Smooth muscle cell (in vitro differentiated cells): ENCODE measurements around the gene COX7B2. TPM values are rescaled to one million over a fixed set of nuclear protein-coding genes. Genes with fewer than 3 reads are reported as not detected.

Experiments
- DNase-seq: peaks from one replicate; lab custom pipeline; 2025; ENCODE audit not compliant: unreplicated experiment; lab: John Stamatoyannopoulos, UW
- H2AFZ ChIP-seq: fragments of 200-600 bp; sonication (generic); 2 replicates; pipeline ENCODE4 v1.6.0; 2016; ENCODE audit warnings: antibody characterized with exemption, low read depth, mild to moderate bottlenecking
- H3F3A ChIP-seq: fragments of 200-600 bp; sonication (generic); 2 replicates; pipeline ENCODE4 v1.6.0; 2017; ENCODE audit warnings: antibody characterized with exemption, low read depth
- H3K27ac ChIP-seq: fragments of 200-600 bp; sonication (generic); 2 replicates; pipeline ENCODE4 v1.5.1; 2016; ENCODE audit warnings: low read depth, mild to moderate bottlenecking
- H3K27me3 ChIP-seq: fragments of 200-600 bp; sonication (generic); 2 replicates; pipeline ENCODE4 v1.6.1; 2016; ENCODE audit warnings: low read depth, mild to moderate bottlenecking
- H3K36me3 ChIP-seq: fragments of 200-600 bp; sonication (generic); 2 replicates; pipeline ENCODE4 v1.5.1; 2016; ENCODE audit warnings: low read depth
- H3K4me1 ChIP-seq: fragments of 200-600 bp; sonication (generic); 2 replicates; pipeline ENCODE4 v1.5.1; 2016; ENCODE audit warnings: low read depth
- H3K4me2 ChIP-seq: fragments of 200-600 bp; sonication (generic); 2 replicates; pipeline ENCODE4 v1.6.0; 2016; ENCODE audit warnings: mild to moderate bottlenecking
- H3K4me3 ChIP-seq: fragments of 200-600 bp; sonication (generic); 2 replicates; pipeline ENCODE4 v1.5.1; 2016; ENCODE audit warnings: mild to moderate bottlenecking
- H3K79me2 ChIP-seq: fragments of 200-600 bp; sonication (generic); 2 replicates; pipeline ENCODE4 v1.6.0; 2016; ENCODE audit warnings: low read depth, mild to moderate bottlenecking
- H3K9ac ChIP-seq: fragments of 200-600 bp; sonication (generic); 2 replicates; pipeline ENCODE4 v1.6.0; 2016; ENCODE audit warnings: low read depth
- H3K9me3 ChIP-seq: fragments of 200-600 bp; sonication (generic); replicated peaks from 2 replicates; pipeline ENCODE4 v1.5.1; 2016; ENCODE audit warnings: low read depth
- H4K20me1 ChIP-seq: fragments of 200-600 bp; sonication (generic); 2 replicates; pipeline ENCODE4 v1.6.0; 2016; ENCODE audit warnings: low read depth
- WGBS: methylation state at CpG from one replicate; pipeline ENCODE4 v1.1.7; 2016; ENCODE audit warnings: low lambda C conversion rate; 5-methylcytosine and 5-hydroxymethylcytosine counted together
- polyA plus RNA-seq: library from polyadenylated mRNA; unstranded; fragments of >200 nt; fragmentation: Nextera tagmentation; extraction: Ambion mirVana; gene quantifications from 2 replicates; pipeline ENCODE4 v1.2.1, GENCODE V29; 2016
- total RNA-seq: library from RNA; depleted of rRNA; stranded (reverse); fragments of >200 nt; gene quantifications from 2 replicates; pipeline ENCODE4 v1.2.3, GENCODE V29; 2014
- TF ChIP-seq, protein P1 (sequence below): fragments of 200-600 bp; sonication (generic); IDR thresholded peaks from 2 replicates; pipeline ENCODE4 v1.5.1; 2017; ENCODE audit warnings: borderline replicate concordance, mild to moderate bottlenecking, antibody characterized with exemption; ENCODE audit not compliant: insufficient read depth, poor library complexity, severe bottlenecking

Gene COX7B2
- total and polyA plus RNA-seq, 2 experiments from 2014 or later: not detected

GRCh38 chr4:46889410-46889809 is 19.6 kb downstream of the COX7B2 start:
- Histone ChIP-seq H3K9ac (no peak overlapping the region), H3K4me3 (no peak overlapping the region), H3K27me3 (no peaks in the 10 kb centered on the region), H3K27ac (no peak overlapping the region), H3K36me3 (no peaks in the 10 kb centered on the region), H2AFZ (no peak overlapping the region), H4K20me1 (no peaks in the 10 kb centered on the region), H3K79me2 (no peaks in the 10 kb centered on the region), H3K4me1 (no peaks in the 10 kb centered on the region), H3K4me2 (no peak overlapping the region), H3F3A (no peaks in the 10 kb centered on the region), H3K9me3 (no peaks in the 10 kb centered on the region)
- DNase-seq: no peak
- TF ChIP-seq, protein P1, sequence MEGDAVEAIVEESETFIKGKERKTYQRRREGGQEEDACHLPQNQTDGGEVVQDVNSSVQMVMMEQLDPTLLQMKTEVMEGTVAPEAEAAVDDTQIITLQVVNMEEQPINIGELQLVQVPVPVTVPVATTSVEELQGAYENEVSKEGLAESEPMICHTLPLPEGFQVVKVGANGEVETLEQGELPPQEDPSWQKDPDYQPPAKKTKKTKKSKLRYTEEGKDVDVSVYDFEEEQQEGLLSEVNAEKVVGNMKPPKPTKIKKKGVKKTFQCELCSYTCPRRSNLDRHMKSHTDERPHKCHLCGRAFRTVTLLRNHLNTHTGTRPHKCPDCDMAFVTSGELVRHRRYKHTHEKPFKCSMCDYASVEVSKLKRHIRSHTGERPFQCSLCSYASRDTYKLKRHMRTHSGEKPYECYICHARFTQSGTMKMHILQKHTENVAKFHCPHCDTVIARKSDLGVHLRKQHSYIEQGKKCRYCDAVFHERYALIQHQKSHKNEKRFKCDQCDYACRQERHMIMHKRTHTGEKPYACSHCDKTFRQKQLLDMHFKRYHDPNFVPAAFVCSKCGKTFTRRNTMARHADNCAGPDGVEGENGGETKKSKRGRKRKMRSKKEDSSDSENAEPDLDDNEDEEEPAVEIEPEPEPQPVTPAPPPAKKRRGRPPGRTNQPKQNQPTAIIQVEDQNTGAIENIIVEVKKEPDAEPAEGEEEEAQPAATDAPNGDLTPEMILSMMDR: no peak
- 75% methylated on average over 2 of the region's 2 CpGs for WGBS

DNA sequence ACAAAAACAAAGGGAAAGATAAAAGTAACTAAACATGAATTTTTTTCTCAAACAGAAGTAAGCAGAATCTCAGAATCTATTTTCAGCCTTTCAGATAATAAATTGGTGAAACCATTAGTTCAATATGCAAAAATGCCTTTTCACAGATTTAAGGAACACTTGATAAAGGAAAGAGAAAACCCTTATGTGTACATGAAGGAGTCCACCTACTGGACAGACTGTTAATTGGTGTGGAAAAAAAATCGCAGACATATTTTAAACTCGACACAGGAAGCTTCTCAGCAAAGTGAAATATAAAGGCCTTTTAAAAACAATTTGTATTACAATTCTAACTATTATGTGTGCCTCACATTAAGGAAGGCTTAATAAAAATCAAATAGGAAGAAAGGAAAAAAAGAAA is 22.3 kb downstream of the COX7B2 start:
- Histone ChIP-seq H3K36me3 (no peaks in the 10 kb centered on the region), H3K4me1 (no peaks in the 10 kb centered on the region), H3K27ac (no peak overlapping the region), H3K4me3 (no peak overlapping the region), H2AFZ (no peak overlapping the region), H3K9ac (no peak overlapping the region), H3K79me2 (no peaks in the 10 kb centered on the region), H3K27me3 (no peaks in the 10 kb centered on the region), H4K20me1 (no peaks in the 10 kb centered on the region), H3K4me2 (no peak overlapping the region), H3F3A (no peaks in the 10 kb centered on the region), H3K9me3 (no peaks in the 10 kb centered on the region)
- 70% methylated on average over 2 of the region's 2 CpGs for WGBS
- TF ChIP-seq, protein P1: peak; percentile 38
- no peak for DNase-seq

DNA sequence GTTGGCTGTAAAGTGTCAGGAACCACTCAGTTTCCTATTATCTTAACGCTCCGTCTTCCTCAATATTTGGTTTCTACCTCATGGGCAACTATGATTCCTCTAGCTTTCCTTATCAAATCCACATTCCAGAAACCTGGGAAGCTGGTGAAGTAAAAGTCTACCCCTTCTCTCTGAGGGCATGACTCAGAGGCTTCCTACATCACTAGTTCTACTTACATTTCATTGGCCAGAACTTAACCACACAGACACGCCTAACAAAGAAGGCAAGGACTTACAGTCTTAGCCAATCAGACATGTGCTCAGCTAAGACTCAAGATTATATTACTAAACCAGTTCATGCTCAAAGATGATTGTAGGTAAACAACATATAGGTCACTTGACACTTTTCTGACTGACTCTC is 30.4 kb downstream of the COX7B2 start:
- Histone ChIP-seq H3K36me3 (no peaks in the 10 kb centered on the region), H3K4me3 (no peak overlapping the region), H3K9ac (no peak overlapping the region), H3K4me2 (no peak overlapping the region), H3K79me2 (no peaks in the 10 kb centered on the region), H3K4me1 (no peaks in the 10 kb centered on the region), H3K27me3 (no peaks in the 10 kb centered on the region), H2AFZ (no peak overlapping the region), H3K27ac (no peak overlapping the region), H3F3A (no peaks in the 10 kb centered on the region), H3K9me3 (no peaks in the 10 kb centered on the region), H4K20me1 (no peaks in the 10 kb centered on the region)
- TF ChIP-seq, protein P1: no peak
- WGBS: 91% methylated on average over 3 of the region's 3 CpGs
- no peak for DNase-seq

GRCh38 chr4:46874811-46875210 is 34.2 kb downstream of the COX7B2 start:
- H2AFZ ChIP-seq: no peak overlapping the region
- no peak for DNase-seq
- no peaks in the 10 kb centered on the region for H4K20me1 ChIP-seq
- no peak overlapping the region for H3K4me3 ChIP-seq
- H3K9me3 ChIP-seq: no peaks in the 10 kb centered on the region
- no peaks in the 10 kb centered on the region for H3K79me2 ChIP-seq
- no peaks in the 10 kb centered on the region for H3K27me3 ChIP-seq
- no peak overlapping the region for H3K27ac ChIP-seq
- H3K4me1 ChIP-seq: no peaks in the 10 kb centered on the region
- TF ChIP-seq, protein P1: no peak
- no peaks in the 10 kb centered on the region for H3F3A ChIP-seq
- no peak overlapping the region for H3K4me2 ChIP-seq
- WGBS: 78% methylated on average over 1 of the region's 1 CpG
- no peaks in the 10 kb centered on the region for H3K36me3 ChIP-seq
- H3K9ac ChIP-seq: no peak overlapping the region
